Measurements from ENCODE around the gene PIP5KL1. TPM values are rescaled to one million over a fixed set of nuclear protein-coding genes. Genes with fewer than 3 reads are reported as not detected.

Gene PIP5KL1
- total and polyA plus RNA-seq, 8 donors, result 0.80 to 2.5 (median 1.2) TPM

- no peak overlapping the region for H3K27ac ChIP-seq
- TF ChIP-seq CTCF (IDR thresholded peaks at IDR 0.05), result no peak
Measured at GRCh38 chr9:127912296-127912695, 18.3 kb downstream of the PIP5KL1 start.

GRCh38 chr9:127910613-127911205 is 19.9 kb downstream of the PIP5KL1 start:
- ATAC-seq, result no peak
- Histone ChIP-seq H3K36me3 (peaks cover 0 to 33% (median 13%) of the 10 kb centered on the region in 3 donors), H3K4me1 (peaks cover 7 to 16% (median 14%) of the 10 kb centered on the region in 3 donors), H3K9me3 (no peaks in the 10 kb centered on the region), H3K27ac (no peak overlapping the region), H3K4me3 (no peak overlapping the region), H3K27me3 (no peaks in the 10 kb centered on the region)
- 66 to 75% methylated on average over 6 of the region's 6 CpGs for WGBS, 2 donors
- TF ChIP-seq CTCF (IDR thresholded peaks at IDR 0.05), result no peak
- FAIRE-seq, result no peak
- intact Hi-C loops (cut with DNase I), result no loop called here
- no peak for DNase-seq

More at GRCh38 chr9:127912296-127912695, 18.3 kb downstream of the PIP5KL1 start:
- Histone ChIP-seq H3K9me3 (no peaks in the 10 kb centered on the region), H3K27me3 (no peaks in the 10 kb centered on the region), H3K36me3 (peaks cover 0 to 33% (median 13%) of the 10 kb centered on the region in 3 donors), H3K4me1 (peaks cover 9 to 14% (median 13%) of the 10 kb centered on the region in 3 donors), H3K4me3 (no peak overlapping the region)
- FAIRE-seq (no peak), DNase-seq (peak in 1 of 6 donors; percentile 73), ATAC-seq (no peak)
- 94% methylated on average over 31 of the region's 31 CpGs for WGBS, 2 donors
- intact Hi-C loops (cut with DNase I), result no loop called here

- Histone ChIP-seq H3K4me3 (no peak overlapping the region), H3K4me1 (peaks cover 0 to 12% (median 9%) of the 10 kb centered on the region in 3 donors), H3K9me3 (no peaks in the 10 kb centered on the region), H3K27ac (no peak overlapping the region), H3K27me3 (no peaks in the 10 kb centered on the region), H3K36me3 (peaks cover 0 to 33% (median 13%) of the 10 kb centered on the region in 3 donors)
- TF ChIP-seq CTCF (IDR thresholded peaks at IDR 0.05), result no peak
- intact Hi-C loops (cut with DNase I), result no loop called here
- FAIRE-seq (no peak), ATAC-seq (no peak), DNase-seq (peak in 2 of 6 donors; percentile 56 to 81)
- WGBS, 2 donors, result 87% methylated on average over 17 of the region's 17 CpGs
Measured at GRCh38 chr9:127909839-127910273, 20.7 kb downstream of the PIP5KL1 start.

GRCh38 chr9:127908660-127908926 is 22.0 kb downstream of the PIP5KL1 start:
- Histone ChIP-seq H3K27ac (no peak overlapping the region), H3K27me3 (no peaks in the 10 kb centered on the region), H3K36me3 (peaks cover 0 to 33% (median 13%) of the 10 kb centered on the region in 3 donors), H3K9me3 (no peaks in the 10 kb centered on the region), H3K4me3 (no peak overlapping the region), H3K4me1 (peaks cover 0 to 19% (median 17%) of the 10 kb centered on the region in 3 donors)
- no peak for ATAC-seq
- WGBS, 2 donors, result 91 to 93% methylated on average over 10 of the region's 10 CpGs
- no peak for TF ChIP-seq CTCF (IDR thresholded peaks at IDR 0.05)
- intact Hi-C loops (cut with DNase I), result no loop called here
- no peak for FAIRE-seq
- DNase-seq, result peak in 1 of 6 donors; percentile 60
